Ovary (tissue), 3 donors: ENCODE data around the gene DOCK8.

ENCODE experiments used
- CTCF ChIP-seq, 3 donors: fragments of 450-650 bp in 2 of 3; fragments of 200-600 bp in 1 of 3; IDR thresholded peaks; one replicate each; pipeline versions ENCODE4 v1.5.1 to v1.8.0; 2016 to 2022; ENCODE audit warnings: antibody characterized with exemption in 3 of 3, mild to moderate bottlenecking in 1 of 3
- EP300 ChIP-seq: sonication (generic); formaldehyde crosslinking; IDR thresholded peaks from one replicate; pipeline ENCODE4 v1.6.1; 2017; ENCODE audit warnings: antibody characterized with exemption
- POLR2A ChIP-seq: fragments of 450-650 bp; IDR thresholded peaks from one replicate; pipeline ENCODE4 v1.6.1; 2017; ENCODE audit warnings: antibody characterized with exemption, mild to moderate bottlenecking, moderate library complexity
- donor health status: DM: no; HTN: no; CAD: no.

- TF ChIP-seq CTCF (IDR thresholded peaks at IDR 0.05) (no peak), POLR2A (no peak), EP300 (no peak)
These were observed 27.9 kb downstream of the DOCK8 start for GRCh38 chr9:242461-243080.
